Progenitor cell of endocrine pancreas (in vitro differentiated cells): ENCODE data around the gene SRRM2. TPM values are rescaled to one million over a fixed set of nuclear protein-coding genes. Genes with fewer than 3 reads are reported as not detected.

Experiments used
- DNase-seq: peaks from one replicate; pipeline ENCODE4 v3.0.0; 2021; ENCODE audit warnings: low spot score; ENCODE audit not compliant: unreplicated experiment
- H3K27ac Mint-ChIP-seq: 2 replicates; pipeline ENCODE4 v1.8.0; 2021; ENCODE audit warnings: mild to moderate bottlenecking, moderate library complexity, mixed read lengths
- H3K27me3 Mint-ChIP-seq: 2 replicates; pipeline ENCODE4 v1.8.0; 2021; ENCODE audit warnings: mixed read lengths
- H3K36me3 Mint-ChIP-seq: 2 replicates; pipeline ENCODE4 v1.8.0; 2022; ENCODE audit warnings: mixed read lengths; ENCODE audit not compliant: insufficient read depth
- H3K4me1 Mint-ChIP-seq: 2 replicates; pipeline ENCODE4 v1.8.0; 2021; ENCODE audit warnings: low read depth, mixed read lengths
- H3K4me3 Mint-ChIP-seq: 2 replicates; pipeline ENCODE4 v1.8.0; 2021; ENCODE audit warnings: low read depth, mild to moderate bottlenecking, moderate library complexity, mixed read lengths
- H3K9me3 Mint-ChIP-seq: 2 replicates; pipeline ENCODE4 v1.8.0; 2021; ENCODE audit warnings: low read depth, mixed read lengths
- CTCF ChIP-seq: fragments of 200-600 bp; sonication (generic); IDR thresholded peaks from one replicate; pipeline ENCODE4 v1.5.0; 2021; ENCODE audit warnings: antibody characterized with exemption, mild to moderate bottlenecking; ENCODE audit not compliant: unreplicated experiment
- total RNA-seq: library from RNA; stranded (reverse); gene quantifications from 2 replicates; pipeline ENCODE4 v1.2.1, GENCODE V29; 2021

The SRRM2 gene
- total RNA-seq, 1 donor from 2014 or later, result 817 TPM

GRCh38 chr16:2728034-2728433, 24.4 kb upstream of the SRRM2 start:
- no peak overlapping the region for H3K27ac Mint-ChIP-seq
- H3K27me3 Mint-ChIP-seq, result peaks cover 12% of the 10 kb centered on the region
- no peaks in the 10 kb centered on the region for H3K9me3 Mint-ChIP-seq
- H3K36me3 Mint-ChIP-seq, result no peaks in the 10 kb centered on the region
- H3K4me3 Mint-ChIP-seq, result no peak overlapping the region
- peaks cover 1% of the 10 kb centered on the region for H3K4me1 Mint-ChIP-seq
- DNase-seq, result no peak
- TF ChIP-seq CTCF, result no peak

GRCh38 chr16:2734844-2735515, 17.5 kb upstream of the SRRM2 start:
- TF ChIP-seq CTCF, result no peak
- DNase-seq, result no peak
- no peaks in the 10 kb centered on the region for H3K9me3 Mint-ChIP-seq
- no peak overlapping the region for H3K4me3 Mint-ChIP-seq
- H3K27me3 Mint-ChIP-seq, result no peaks in the 10 kb centered on the region
- H3K27ac Mint-ChIP-seq, result no peak overlapping the region
- H3K36me3 Mint-ChIP-seq, result no peaks in the 10 kb centered on the region
- H3K4me1 Mint-ChIP-seq, result peaks cover 8% of the 10 kb centered on the region

- H3K4me1 Mint-ChIP-seq, result peaks cover 11% of the 10 kb centered on the region
- H3K4me3 Mint-ChIP-seq, result no peak overlapping the region
- no peaks in the 10 kb centered on the region for H3K27me3 Mint-ChIP-seq
- H3K27ac Mint-ChIP-seq, result no peak overlapping the region
- no peak for DNase-seq
- no peaks in the 10 kb centered on the region for H3K36me3 Mint-ChIP-seq
- H3K9me3 Mint-ChIP-seq, result no peaks in the 10 kb centered on the region
- TF ChIP-seq CTCF, result no peak
Observed at GRCh38 chr16:2736476-2737237, 15.8 kb upstream of the SRRM2 start.

- no peaks in the 10 kb centered on the region for H3K36me3 Mint-ChIP-seq
- DNase-seq, result no peak
- peaks cover 10% of the 10 kb centered on the region for H3K4me1 Mint-ChIP-seq
- no peak overlapping the region for H3K27ac Mint-ChIP-seq
- H3K27me3 Mint-ChIP-seq, result no peaks in the 10 kb centered on the region
- no peaks in the 10 kb centered on the region for H3K9me3 Mint-ChIP-seq
- no peak for TF ChIP-seq CTCF
- no peak overlapping the region for H3K4me3 Mint-ChIP-seq
Observed at GRCh38 chr16:2737238-2737605, 15.2 kb upstream of the SRRM2 start.

GRCh38 chr16:2737895-2738418, 14.5 kb upstream of the SRRM2 start:
- H3K27ac Mint-ChIP-seq, result no peak overlapping the region
- no peaks in the 10 kb centered on the region for H3K9me3 Mint-ChIP-seq
- DNase-seq, result no peak
- H3K4me1 Mint-ChIP-seq, result peaks cover 10% of the 10 kb centered on the region
- H3K36me3 Mint-ChIP-seq, result no peaks in the 10 kb centered on the region
- no peak overlapping the region for H3K4me3 Mint-ChIP-seq
- no peaks in the 10 kb centered on the region for H3K27me3 Mint-ChIP-seq
- no peak for TF ChIP-seq CTCF
